PC-9 (cell line): ENCODE data around the gene APPL2. TPM values are rescaled to one million over a fixed set of nuclear protein-coding genes. Genes with fewer than 3 reads are reported as not detected.

Source experiments
- BruUV-seq: library from RNA; stranded (reverse); fragments of 400-500 nt; replicated peaks from 2 replicates; lab custom pipeline; 2021; lab: Mats Ljungman, UMichigan
- CTCF ChIA-PET: fragments of 300-600 bp; sonication (Branson Sonifier 250); formaldehyde crosslinking; loops from one replicate; lab custom pipeline; 2022; ENCODE audit warnings: antibody characterized with exemption; lab: Charles Lee
- POLR2A ChIA-PET: fragments of 300-600 bp; sonication (Branson Sonifier 250); formaldehyde crosslinking; loops from one replicate; lab custom pipeline; 2022; ENCODE audit warnings: antibody characterized with exemption; ENCODE audit not compliant: unreplicated experiment; lab: Charles Lee
- DNase-seq, 2 experiments: peaks; one replicate each; pipeline versions ENCODE4 v3.0.0 to v3.0.0-alpha.2; 2015 to 2022; ENCODE audit warnings: mixed read lengths in 1 of 2
- H2AFZ ChIP-seq: fragments of 200-600 bp; sonication (generic); 2 replicates; pipeline ENCODE4 v1.8.1; 2017; ENCODE audit warnings: antibody characterized with exemption
- H3F3A ChIP-seq: fragments of 200-600 bp; sonication (generic); 2 replicates; pipeline ENCODE4 v1.8.1; 2017; ENCODE audit warnings: antibody characterized with exemption, mild to moderate bottlenecking, low read depth; ENCODE audit not compliant: insufficient read depth
- H3K27ac ChIP-seq: fragments of 200-600 bp; sonication (generic); 2 replicates; pipeline ENCODE4 v1.6.1; 2016; ENCODE audit warnings: mixed run types
- H3K27me3 ChIP-seq: fragments of 200-600 bp; sonication (generic); 2 replicates; pipeline ENCODE4 v1.6.1; 2016; ENCODE audit warnings: low read depth, mixed run types; ENCODE audit not compliant: insufficient read depth
- H3K36me3 ChIP-seq: fragments of 200-600 bp; sonication (generic); 2 replicates; pipeline ENCODE4 v1.6.1; 2016; ENCODE audit warnings: low read depth, mixed run types
- H3K4me1 ChIP-seq: fragments of 200-600 bp; sonication (generic); replicated peaks from 2 replicates; pipeline ENCODE4 v1.6.1; 2016; ENCODE audit warnings: mixed run types; ENCODE audit not compliant: insufficient read depth
- H3K4me2 ChIP-seq: fragments of 200-600 bp; sonication (generic); 2 replicates; pipeline ENCODE4 v1.6.1; 2017; ENCODE audit warnings: mixed run types
- H3K4me3 ChIP-seq: fragments of 200-600 bp; sonication (generic); 2 replicates; pipeline ENCODE4 v1.6.1; 2016; ENCODE audit warnings: mixed run types
- H3K79me2 ChIP-seq: fragments of 200-600 bp; sonication (generic); 2 replicates; pipeline ENCODE4 v1.6.1; 2017; ENCODE audit warnings: low read depth, mixed run types
- H3K9me2 ChIP-seq: fragments of 200-600 bp; sonication (generic); 2 replicates; pipeline ENCODE4 v1.8.1; 2017; ENCODE audit warnings: mild to moderate bottlenecking; ENCODE audit not compliant: insufficient read depth
- H3K9me3 ChIP-seq: fragments of 200-600 bp; sonication (generic); 2 replicates; pipeline ENCODE4 v1.8.1; 2016; ENCODE audit warnings: low read depth; ENCODE audit not compliant: insufficient read depth
- H4K20me1 ChIP-seq: fragments of 200-600 bp; sonication (generic); 2 replicates; pipeline ENCODE4 v1.8.1; 2017; ENCODE audit not compliant: insufficient read depth
- EZH2 ChIP-seq: fragments of 200-600 bp; sonication (generic); IDR thresholded peaks from 2 replicates; pipeline ENCODE4 v1.8.0; 2017; ENCODE audit warnings: antibody characterized with exemption, low read depth
- intact Hi-C: fragments of 100-400 bp; cut with micrococcal nuclease; formaldehyde crosslinking; loops from one replicate; pipeline ENCODE4 v1.10.0; 2022; ENCODE audit not compliant: unreplicated experiment
- total RNA-seq: library from RNA; stranded (reverse); gene quantifications from 2 replicates; pipeline ENCODE4 v1.2.3, GENCODE V29; 2021
- TF ChIP-seq, protein P1 (sequence below): fragments of 200-600 bp; sonication (generic); conservative IDR thresholded peaks from 2 replicates; pipeline ENCODE4 v1.6.1; 2017; ENCODE audit warnings: mixed run types, antibody characterized with exemption, mild to moderate bottlenecking, moderate library complexity

Gene APPL2
- total RNA-seq, 1 experiment from 2014 or later = 24.3 TPM

- H3K36me3 ChIP-seq = peaks cover 20% of the 10 kb centered on the region
- intact Hi-C loops = no loop called here
- no peaks in the 10 kb centered on the region for H3F3A ChIP-seq
Observed at GRCh38 chr12:105170139-105170538, 65.8 kb downstream of the APPL2 start.

GRCh38 chr12:105168006-105168405 is 68.0 kb downstream of the APPL2 start:
- Histone ChIP-seq H3K4me1 (no peaks in the 10 kb centered on the region), H3K9me2 (no peaks in the 10 kb centered on the region), H3K36me3 (peaks cover 38% of the 10 kb centered on the region), H3K79me2 (no peaks in the 10 kb centered on the region), H4K20me1 (no peaks in the 10 kb centered on the region), H3K27ac (no peak overlapping the region), H3K4me2 (no peak overlapping the region), H2AFZ (no peak overlapping the region), H3K4me3 (no peak overlapping the region), H3K9me3 (no peaks in the 10 kb centered on the region), H3K27me3 (no peaks in the 10 kb centered on the region), H3F3A (no peaks in the 10 kb centered on the region)
- intact Hi-C loops = loop anchor here (10.0 kb wide), 1 partner anchor 217 kb away; no protein-coding TSS in a partner anchor
- POLR2A ChIA-PET = no interaction called here
- no TSS peak for BruUV-seq
- CTCF ChIA-PET = no interaction called here
- no peak for DNase-seq
- TF ChIP-seq, protein P1, sequence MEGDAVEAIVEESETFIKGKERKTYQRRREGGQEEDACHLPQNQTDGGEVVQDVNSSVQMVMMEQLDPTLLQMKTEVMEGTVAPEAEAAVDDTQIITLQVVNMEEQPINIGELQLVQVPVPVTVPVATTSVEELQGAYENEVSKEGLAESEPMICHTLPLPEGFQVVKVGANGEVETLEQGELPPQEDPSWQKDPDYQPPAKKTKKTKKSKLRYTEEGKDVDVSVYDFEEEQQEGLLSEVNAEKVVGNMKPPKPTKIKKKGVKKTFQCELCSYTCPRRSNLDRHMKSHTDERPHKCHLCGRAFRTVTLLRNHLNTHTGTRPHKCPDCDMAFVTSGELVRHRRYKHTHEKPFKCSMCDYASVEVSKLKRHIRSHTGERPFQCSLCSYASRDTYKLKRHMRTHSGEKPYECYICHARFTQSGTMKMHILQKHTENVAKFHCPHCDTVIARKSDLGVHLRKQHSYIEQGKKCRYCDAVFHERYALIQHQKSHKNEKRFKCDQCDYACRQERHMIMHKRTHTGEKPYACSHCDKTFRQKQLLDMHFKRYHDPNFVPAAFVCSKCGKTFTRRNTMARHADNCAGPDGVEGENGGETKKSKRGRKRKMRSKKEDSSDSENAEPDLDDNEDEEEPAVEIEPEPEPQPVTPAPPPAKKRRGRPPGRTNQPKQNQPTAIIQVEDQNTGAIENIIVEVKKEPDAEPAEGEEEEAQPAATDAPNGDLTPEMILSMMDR = no peak
- no peak for TF ChIP-seq EZH2

More at GRCh38 chr12:105170139-105170538, 65.8 kb downstream of the APPL2 start:
- no peak overlapping the region for H3K4me3 ChIP-seq
- TF ChIP-seq EZH2 = no peak
- TF ChIP-seq, protein P1 = no peak
- BruUV-seq = no TSS peak
- H3K4me2 ChIP-seq = no peak overlapping the region
- H2AFZ ChIP-seq = no peak overlapping the region
- no peaks in the 10 kb centered on the region for H3K79me2 ChIP-seq
- ChIA-PET CTCF (no interaction called here), POLR2A (no interaction called here)
- H3K27ac ChIP-seq = no peak overlapping the region
- no peaks in the 10 kb centered on the region for H3K4me1 ChIP-seq
- H3K9me3 ChIP-seq = no peaks in the 10 kb centered on the region
- no peak for DNase-seq
- no peaks in the 10 kb centered on the region for H3K27me3 ChIP-seq
- no peaks in the 10 kb centered on the region for H4K20me1 ChIP-seq
- no peaks in the 10 kb centered on the region for H3K9me2 ChIP-seq

GRCh38 chr12:105167346-105167745 is 68.6 kb downstream of the APPL2 start:
- Histone ChIP-seq H3K36me3 (peaks cover 40% of the 10 kb centered on the region), H4K20me1 (no peaks in the 10 kb centered on the region), H3K79me2 (no peaks in the 10 kb centered on the region), H2AFZ (no peak overlapping the region), H3K4me3 (no peak overlapping the region), H3K27ac (no peak overlapping the region), H3K4me2 (no peak overlapping the region), H3K4me1 (no peaks in the 10 kb centered on the region), H3K9me3 (no peaks in the 10 kb centered on the region), H3K27me3 (no peaks in the 10 kb centered on the region), H3F3A (0 out of 2 replicates have a peak, but pooled peaks cover 3% of the 10 kb centered on the region), H3K9me2 (no peaks in the 10 kb centered on the region)
- intact Hi-C loops = loop anchor here (10.0 kb wide), 1 partner anchor 217 kb away; no protein-coding TSS in a partner anchor
- no peak for DNase-seq
- CTCF ChIA-PET = no interaction called here
- no peak for TF ChIP-seq EZH2
- TF ChIP-seq, protein P1 = no peak
- POLR2A ChIA-PET = no interaction called here
- no TSS peak for BruUV-seq
